ENCODE measurements around the gene PPP3CB. TPM values are rescaled to one million over a fixed set of nuclear protein-coding genes. Genes with fewer than 3 reads are reported as not detected.

PPP3CB gene
- total RNA-seq, 1 experiment from 2014 or later, result 2.6 TPM

- no peak for DNase-seq (ENCODE audit: low read depth)
- in situ Hi-C loops (cut with HindIII; ENCODE audit: low pct_unique_long_range_greater_than_20kb, low sequenced_read_pairs), result no loop called here
Observed at GRCh38 chr10:73494213-73494612, 1.6 kb downstream of the PPP3CB start.

- DNase-seq (ENCODE audit: low read depth), result peak; percentile 14
- in situ Hi-C loops (cut with HindIII; ENCODE audit: low pct_unique_long_range_greater_than_20kb, low sequenced_read_pairs), result no loop called here
Observed at GRCh38 chr10:73493781-73494180, 2.0 kb downstream of the PPP3CB start.

DNA sequence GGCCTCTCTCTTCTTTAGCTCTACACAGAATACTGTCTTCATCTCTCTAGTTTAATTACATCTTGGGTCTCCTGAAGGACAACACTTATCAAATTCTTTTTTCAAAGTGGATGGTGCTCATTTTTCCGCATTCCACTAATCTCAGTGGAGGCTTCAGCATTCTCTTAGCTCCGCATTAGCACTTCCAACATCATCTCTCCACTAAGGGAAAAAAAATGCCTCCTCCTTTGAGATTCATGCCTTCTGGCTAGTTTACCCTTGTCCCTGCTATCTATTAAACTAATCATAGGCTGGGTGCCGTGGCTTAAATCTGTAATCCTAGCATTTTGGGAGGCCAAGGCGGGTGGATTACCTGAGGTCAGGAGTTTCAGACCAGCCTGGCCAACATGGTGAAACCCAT lies 9.2 kb downstream of the PPP3CB start:
- in situ Hi-C loops (cut with HindIII; ENCODE audit: low pct_unique_long_range_greater_than_20kb, low sequenced_read_pairs), result no loop called here
- no peak for DNase-seq (ENCODE audit: low read depth)

DNA sequence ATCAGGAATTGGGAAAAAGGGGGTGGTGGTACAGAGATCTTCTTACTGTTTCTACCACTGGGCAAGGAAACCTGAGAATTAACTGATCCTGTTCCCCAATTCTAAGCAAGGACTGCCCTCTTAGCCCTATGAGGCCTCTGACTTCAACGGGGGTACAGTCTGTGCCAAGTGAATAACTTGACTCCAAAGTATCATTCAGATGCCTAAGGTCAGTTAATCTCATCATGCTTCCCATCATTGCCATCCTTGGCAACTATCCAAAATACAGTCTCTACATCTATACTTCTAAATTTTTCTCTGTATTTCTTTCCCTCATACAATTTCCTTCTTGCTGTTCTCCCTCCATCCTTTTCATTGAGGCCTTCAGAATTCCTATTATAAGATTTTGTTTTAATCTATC lies 10.5 kb downstream of the PPP3CB start:
- no peak for DNase-seq (ENCODE audit: low read depth)

GRCh38 chr10:73480158-73480557 lies 15.7 kb downstream of the PPP3CB start:
- DNase-seq (ENCODE audit: low read depth), result peak; percentile 38
- in situ Hi-C loops (cut with HindIII; ENCODE audit: low pct_unique_long_range_greater_than_20kb, low sequenced_read_pairs), result no loop called here

More for the DNA sequence above, 10.5 kb downstream of the PPP3CB start:
- in situ Hi-C loops (cut with HindIII; ENCODE audit: low pct_unique_long_range_greater_than_20kb, low sequenced_read_pairs), result no loop called here

- DNase-seq (ENCODE audit: low read depth), result no peak
- in situ Hi-C loops (cut with HindIII; ENCODE audit: low pct_unique_long_range_greater_than_20kb, low sequenced_read_pairs), result no loop called here
Observed at GRCh38 chr10:73478636-73479035, 17.2 kb downstream of the PPP3CB start.

- in situ Hi-C loops (cut with HindIII; ENCODE audit: low pct_unique_long_range_greater_than_20kb, low sequenced_read_pairs), result no loop called here
- DNase-seq (ENCODE audit: low read depth), result no peak
Observed at GRCh38 chr10:73471226-73471625, 24.6 kb downstream of the PPP3CB start.

DNA sequence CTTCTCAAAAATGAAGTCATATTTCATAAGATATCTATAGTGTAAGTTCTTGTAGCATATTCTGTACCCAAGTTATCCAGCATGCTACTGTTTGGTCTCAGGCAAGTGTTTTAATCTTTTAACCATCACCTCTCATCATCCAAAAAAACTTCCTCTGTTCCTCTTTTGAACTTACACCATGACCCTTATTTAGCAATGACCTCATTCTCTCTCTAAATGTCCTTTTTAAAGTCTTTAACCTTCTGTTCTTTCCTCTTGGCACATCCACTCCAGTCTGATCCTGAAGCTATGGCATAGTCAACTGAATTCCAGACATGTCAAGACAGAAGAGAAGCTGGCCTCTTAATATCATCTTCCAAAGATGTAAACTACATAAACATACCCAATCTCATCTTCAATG lies 26.2 kb downstream of the PPP3CB start:
- in situ Hi-C loops (cut with HindIII; ENCODE audit: low pct_unique_long_range_greater_than_20kb, low sequenced_read_pairs), result no loop called here
- DNase-seq (ENCODE audit: low read depth), result no peak

GRCh38 chr10:73467206-73467605 lies 28.6 kb downstream of the PPP3CB start:
- in situ Hi-C loops (cut with HindIII; ENCODE audit: low pct_unique_long_range_greater_than_20kb, low sequenced_read_pairs), result no loop called here
- DNase-seq (ENCODE audit: low read depth), result no peak

DNA sequence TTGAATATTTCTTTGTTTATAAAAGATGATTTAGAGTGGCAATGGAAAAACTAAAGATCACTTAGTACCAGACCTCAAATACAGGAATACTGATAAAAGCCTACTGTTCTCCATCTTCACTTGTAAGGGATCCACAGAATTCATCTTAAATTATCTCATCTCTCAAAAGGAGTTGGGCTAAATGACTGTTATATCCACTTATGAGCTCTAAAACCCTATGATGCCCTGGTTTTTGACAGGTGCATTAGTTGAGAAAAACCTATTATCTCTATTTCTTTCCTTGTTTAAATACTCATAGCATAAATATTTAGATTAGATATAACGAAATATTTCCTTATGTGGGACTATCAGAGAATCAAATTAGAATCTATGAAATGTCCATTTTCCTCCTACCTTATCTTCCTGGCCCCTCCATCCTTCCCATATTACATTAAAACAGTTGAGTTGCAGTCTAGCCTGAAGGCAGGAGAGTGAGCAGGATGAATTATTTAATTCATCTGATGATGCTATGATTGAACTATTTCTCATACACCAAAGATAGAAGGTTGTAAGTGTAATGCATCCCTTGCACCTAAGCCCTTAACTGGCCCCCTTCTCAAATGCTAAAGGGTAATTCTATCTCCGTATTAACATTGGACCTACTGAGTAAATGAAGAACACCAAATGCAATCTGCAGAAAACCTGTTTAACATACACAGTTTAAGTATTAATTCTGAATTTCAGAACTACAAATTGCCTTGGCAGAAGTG lies 29.7 kb downstream of the PPP3CB start:
- in situ Hi-C loops (cut with HindIII; ENCODE audit: low pct_unique_long_range_greater_than_20kb, low sequenced_read_pairs), result no loop called here
- DNase-seq (ENCODE audit: low read depth), result no peak

DNA sequence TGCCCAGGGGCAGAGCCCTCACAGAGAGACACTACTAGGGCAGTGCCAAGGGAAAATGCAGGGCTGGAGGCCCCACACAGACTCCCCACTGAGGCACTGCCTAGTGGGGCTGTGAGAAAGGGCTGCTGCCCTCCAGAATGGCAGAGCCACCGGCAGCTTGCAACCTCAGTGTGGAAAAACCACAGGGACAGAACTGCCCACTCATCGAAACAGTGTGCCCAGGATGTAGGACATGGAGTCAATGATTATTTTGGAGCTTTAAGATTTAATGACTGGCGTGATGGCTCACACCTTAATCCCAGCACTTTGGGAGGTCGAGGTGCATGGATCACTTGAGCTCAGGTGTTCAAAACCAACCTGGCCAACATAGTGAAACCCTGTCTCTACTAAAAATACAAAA lies 34.9 kb downstream of the PPP3CB start:
- in situ Hi-C loops (cut with HindIII; ENCODE audit: low pct_unique_long_range_greater_than_20kb, low sequenced_read_pairs), result no loop called here

GRCh38 chr10:73459683-73460314 lies 36.0 kb downstream of the PPP3CB start:
- DNase-seq (ENCODE audit: low read depth), result no peak
- in situ Hi-C loops (cut with HindIII; ENCODE audit: low pct_unique_long_range_greater_than_20kb, low sequenced_read_pairs), result no loop called here

More for the DNA sequence above, 34.9 kb downstream of the PPP3CB start:
- DNase-seq (ENCODE audit: low read depth), result no peak

DNA sequence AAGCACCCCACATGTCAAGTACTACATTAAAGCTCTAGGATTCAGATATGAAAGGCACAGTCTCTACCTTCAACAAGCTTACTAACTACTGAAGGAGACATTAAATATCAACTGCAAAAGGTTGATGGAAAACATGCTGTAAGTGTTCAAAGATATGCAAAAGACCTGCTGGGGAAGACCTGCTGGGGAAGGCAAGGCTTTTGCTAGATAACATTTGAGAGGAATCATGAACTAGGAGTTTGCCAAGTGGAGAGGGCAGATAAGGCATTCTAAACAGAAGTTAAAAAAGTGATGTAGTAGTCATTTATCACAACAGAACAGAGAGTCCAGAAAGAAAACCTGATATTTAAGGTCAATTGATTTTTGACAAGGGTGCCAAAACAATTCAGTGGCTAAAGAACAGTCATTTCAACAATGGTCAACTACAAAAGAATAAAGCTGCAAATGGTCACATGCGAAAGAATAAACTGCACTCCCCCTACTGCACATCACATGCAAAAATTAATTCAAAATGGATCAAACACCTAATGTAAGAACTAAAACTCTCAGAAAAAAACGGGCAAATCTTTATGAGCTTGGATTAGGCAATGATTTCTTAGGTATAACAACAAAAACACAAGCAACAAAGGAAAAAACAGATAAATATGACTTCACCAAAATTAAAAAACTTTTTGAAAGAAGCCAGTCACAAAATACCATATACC lies 39.5 kb downstream of the PPP3CB start:
- in situ Hi-C loops (cut with HindIII; ENCODE audit: low pct_unique_long_range_greater_than_20kb, low sequenced_read_pairs), result no loop called here
- DNase-seq (ENCODE audit: low read depth), result no peak

DNA sequence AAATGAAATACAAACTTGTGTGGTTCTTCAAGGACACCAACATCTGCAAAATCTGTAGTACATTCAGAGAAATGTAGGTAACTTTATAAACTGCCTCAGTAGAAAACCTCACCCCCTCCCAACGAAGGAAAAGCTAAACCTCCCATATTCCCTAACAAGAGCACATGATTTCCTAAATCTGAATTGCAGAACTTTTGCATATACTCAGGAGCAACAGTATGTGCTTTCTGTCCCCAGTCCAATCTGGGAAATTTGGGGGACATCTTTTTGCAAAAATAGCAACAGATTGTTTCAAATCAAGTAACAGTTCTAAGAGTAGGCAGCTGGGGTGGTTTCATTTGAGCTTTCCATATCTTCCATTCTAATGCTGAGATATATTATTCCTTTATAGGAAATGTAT lies 46.7 kb downstream of the PPP3CB start:
- in situ Hi-C loops (cut with HindIII; ENCODE audit: low pct_unique_long_range_greater_than_20kb, low sequenced_read_pairs), result no loop called here

GRCh38 chr10:73448384-73448783 lies 47.4 kb downstream of the PPP3CB start:
- in situ Hi-C loops (cut with HindIII; ENCODE audit: low pct_unique_long_range_greater_than_20kb, low sequenced_read_pairs), result no loop called here

More for the DNA sequence above, 46.7 kb downstream of the PPP3CB start:
- no peak for DNase-seq (ENCODE audit: low read depth)

DNA sequence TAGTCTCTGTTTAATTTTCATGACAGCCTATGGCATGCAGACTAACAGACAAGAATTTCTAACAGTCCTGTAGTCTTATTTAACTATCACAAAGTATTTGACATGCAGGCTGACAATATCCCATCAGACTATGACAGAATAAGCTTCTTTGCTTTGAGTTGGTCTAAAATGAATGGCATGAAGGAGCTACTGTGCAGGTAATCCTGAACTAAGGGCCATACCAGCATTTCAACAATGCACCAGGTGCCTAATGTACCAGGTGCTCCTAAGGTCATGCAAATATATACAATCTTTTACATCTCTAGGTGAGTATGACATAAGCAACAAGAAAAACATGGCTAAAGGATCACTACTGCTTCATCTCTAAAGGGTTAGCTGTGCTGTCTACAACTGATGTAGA lies 48.9 kb downstream of the PPP3CB start:
- no peak for DNase-seq (ENCODE audit: low read depth)
- in situ Hi-C loops (cut with HindIII; ENCODE audit: low pct_unique_long_range_greater_than_20kb, low sequenced_read_pairs), result no loop called here

More at GRCh38 chr10:73448384-73448783, 47.4 kb downstream of the PPP3CB start:
- no peak for DNase-seq (ENCODE audit: low read depth)

DNA sequence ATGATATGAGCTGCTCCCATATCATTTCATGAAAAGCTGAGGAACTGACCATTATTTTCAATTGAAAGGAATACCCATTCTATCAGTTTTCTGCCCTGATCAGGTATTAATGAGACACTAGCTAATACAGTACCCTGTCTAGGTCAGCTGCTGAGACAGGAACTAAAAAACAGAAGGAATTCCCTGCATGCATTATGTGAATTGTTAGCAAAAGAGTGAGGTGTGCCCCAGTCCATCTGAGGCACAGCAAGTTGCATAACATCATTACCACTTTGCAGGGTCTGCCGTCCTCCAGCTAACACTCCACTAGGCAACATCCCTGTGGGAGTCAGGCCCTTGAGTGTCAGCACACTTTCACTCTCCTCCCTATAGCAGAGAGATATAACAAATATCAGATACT lies 51.4 kb downstream of the PPP3CB start:
- DNase-seq (ENCODE audit: low read depth), result no peak
- in situ Hi-C loops (cut with HindIII; ENCODE audit: low pct_unique_long_range_greater_than_20kb, low sequenced_read_pairs), result no loop called here

- in situ Hi-C loops (cut with HindIII; ENCODE audit: low pct_unique_long_range_greater_than_20kb, low sequenced_read_pairs), result no loop called here
- DNase-seq (ENCODE audit: low read depth), result no peak
Observed at GRCh38 chr10:73439605-73440312, 56.1 kb downstream of the PPP3CB start.

GRCh38 chr10:73439055-73439454 lies 56.8 kb downstream of the PPP3CB start:
- no peak for DNase-seq (ENCODE audit: low read depth)
- in situ Hi-C loops (cut with HindIII; ENCODE audit: low pct_unique_long_range_greater_than_20kb, low sequenced_read_pairs), result no loop called here
